HTERT RPE-1 (cell line): Measurements from ENCODE around the gene ADA.
"Not testable (repeated sequence)": the region's sequence is repeated elsewhere in the genome, so short reads cannot be mapped to it uniquely, and the experiment has no call there.

Experiments
- in situ Hi-C: fragments of 300-500 bp; cut with MboI; formaldehyde crosslinking; loops from 4 replicates; pipeline ENCODE4 v1.14.3; 2020; ENCODE audit warnings: low sequenced_read_pairs

ADA gene

DNA sequence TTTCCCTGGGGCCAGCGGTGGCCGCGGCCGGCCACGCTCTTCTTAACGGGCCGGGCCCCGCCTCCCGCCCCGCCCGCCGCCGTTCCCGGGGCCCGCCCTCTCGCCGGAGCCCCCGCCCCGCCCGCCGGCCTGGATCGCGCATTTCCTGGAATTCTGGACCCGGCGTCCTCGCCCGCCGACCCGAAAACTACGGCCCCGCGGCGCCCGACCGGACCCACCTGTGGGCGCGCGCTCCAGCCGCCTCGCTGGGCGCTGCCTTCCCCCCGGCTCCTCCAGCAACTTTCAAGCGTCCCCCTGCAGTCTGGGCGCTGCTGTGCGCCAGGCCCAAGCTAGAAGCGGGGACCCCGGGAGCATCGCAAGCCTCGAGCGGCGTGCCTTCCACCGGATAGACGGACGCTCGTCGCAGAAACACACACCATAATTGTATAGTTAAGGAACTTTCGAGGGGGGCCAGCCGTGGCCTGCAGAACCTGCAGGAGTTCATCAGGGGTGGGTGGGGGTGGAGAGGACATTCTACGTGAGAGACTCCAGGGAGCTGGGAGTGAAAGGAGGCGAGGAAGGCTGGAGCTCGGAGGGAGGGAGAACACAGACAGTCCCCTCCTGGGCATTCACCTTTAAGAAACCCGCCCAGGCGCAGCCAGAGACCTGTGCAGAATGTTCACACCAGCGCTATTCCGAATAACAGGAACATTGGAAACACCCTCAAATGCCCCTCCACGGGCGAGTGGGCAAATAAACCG is at the start of gene ADA:
ADA (minus strand) TSS at position 16 of the 740 bp plus-strand sequence. CDS start 92 bp downstream, outside the sequence.
- in situ Hi-C loops, result no loop called here

DNA sequence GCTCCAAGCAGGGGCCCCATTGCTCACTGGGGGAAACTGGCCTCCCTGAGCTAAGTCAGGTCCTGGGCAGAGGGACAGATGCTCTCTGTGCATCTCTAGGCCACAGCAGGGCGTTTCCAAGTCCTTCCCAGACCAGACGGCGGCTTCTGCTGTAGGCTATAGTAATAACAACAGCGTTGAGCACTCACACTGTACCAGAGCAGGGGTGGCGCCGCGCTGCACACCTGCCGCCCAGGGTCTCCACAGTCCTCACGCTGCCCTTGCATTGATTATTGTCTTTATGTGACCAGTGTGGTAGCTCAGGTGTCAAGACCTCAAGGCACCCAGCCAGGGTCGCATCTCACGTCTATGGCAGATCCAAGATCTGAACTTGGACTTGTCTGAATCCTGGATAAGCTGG is 48.8 kb upstream of the ADA start:
- in situ Hi-C loops, result no loop called here

DNA sequence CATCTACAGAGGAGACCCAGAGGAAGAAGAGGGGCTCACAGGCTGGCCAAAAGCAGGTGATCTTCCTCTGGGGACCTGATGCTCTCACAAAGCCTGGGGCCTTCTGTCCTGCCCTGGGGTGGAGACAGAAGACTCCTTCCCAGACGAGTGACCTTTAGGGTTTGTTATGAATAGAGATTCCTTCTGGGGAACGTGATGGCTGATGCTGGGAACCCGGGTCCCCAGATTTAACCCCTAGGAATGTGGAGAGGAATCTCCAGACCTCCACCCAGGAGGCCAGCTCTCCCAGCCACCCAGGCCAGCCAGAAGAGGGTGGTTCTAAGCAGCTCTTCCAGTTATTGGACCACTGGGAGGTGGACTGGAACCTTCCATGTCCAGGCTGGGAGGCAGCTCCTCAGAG is 46.9 kb upstream of the ADA start:
- in situ Hi-C loops, result no loop called here

DNA sequence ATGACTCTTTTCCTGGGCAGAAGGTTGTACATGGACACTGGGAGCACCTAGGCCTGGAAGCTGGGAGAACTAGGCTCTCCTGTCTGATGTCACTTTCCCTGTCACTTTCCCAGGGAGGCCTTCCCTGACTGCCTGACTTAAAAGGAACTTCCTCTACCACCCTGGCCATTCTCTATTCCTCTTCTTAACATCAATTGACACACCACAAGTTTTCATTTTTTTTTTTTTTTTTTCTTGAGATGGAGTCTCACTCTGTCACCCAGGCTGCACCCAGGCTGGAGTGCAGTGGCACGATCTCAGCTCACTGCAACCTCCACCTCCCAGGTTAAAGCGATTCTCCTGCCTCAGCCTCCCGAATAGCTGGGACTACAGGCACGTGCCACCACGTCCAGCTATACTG is 45.5 kb upstream of the ADA start:
- in situ Hi-C loops, result not testable (repeated sequence)

DNA sequence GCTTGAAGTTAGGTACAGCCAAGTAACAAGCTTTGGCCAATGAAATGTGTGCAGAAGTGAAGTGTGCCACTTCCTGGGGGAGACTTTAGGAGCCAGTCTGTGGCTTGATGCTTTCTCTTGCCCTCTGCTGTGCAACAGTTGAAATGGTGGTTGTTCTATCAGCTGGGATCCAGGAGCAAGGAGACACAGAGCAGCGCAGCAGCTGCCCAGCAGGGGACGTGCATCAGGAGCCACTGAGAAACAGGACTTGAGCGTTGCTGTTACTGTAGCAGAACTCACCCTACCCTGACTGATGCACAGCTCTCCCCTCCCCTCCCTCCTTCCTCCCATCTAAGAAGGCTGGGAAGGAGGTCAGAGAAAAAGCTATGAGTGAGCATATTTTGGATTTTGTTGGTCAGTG is 44.8 kb upstream of the ADA start:
- in situ Hi-C loops, result no loop called here

DNA sequence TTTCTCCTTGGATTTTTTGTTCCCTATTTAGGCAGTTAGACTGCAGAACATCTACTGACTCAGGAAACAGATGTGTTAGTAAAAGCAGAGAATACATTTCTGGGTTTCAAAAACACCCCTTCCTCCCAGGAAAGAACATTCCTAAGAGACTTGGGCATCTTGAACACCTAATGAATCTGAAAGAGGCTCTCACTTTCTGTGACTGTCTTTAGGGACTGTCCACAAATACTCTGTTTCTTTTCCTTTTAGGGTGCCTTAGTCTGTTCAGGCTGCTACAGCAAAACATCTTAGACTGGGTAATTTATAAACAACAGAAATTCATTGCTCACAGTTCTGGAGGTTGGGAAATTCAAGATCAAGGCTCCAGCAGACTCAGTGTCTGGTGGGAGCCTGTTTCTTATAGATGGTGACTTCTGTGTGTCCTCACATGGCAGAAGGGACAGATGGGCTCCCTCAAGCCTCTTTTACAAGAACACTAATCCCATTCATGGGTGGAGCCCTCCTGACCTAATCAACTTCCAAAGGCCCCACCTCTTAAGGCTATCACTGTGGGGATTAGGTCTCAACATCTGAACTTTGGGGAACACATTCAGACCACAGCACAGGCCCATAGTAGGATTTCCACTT is 44.3 kb upstream of the ADA start:
- in situ Hi-C loops, result no loop called here

DNA sequence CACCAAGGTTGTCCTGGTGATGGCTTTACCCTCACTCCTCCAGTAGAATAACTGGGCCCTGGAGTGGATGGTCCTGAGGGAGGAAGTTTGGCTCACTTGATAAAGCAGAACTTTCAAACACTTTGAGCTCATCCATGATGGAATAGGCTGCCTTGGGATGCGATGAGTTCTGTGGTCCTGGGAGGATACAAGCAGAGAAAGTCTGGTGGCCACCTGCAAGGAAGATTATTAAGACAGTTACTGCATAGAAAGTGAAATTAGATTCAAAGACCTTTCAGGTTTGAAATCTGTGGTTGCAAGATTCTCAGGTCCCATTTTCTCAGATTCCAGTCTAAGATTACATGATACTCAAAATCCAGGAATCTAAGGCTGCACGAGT is 43.8 kb upstream of the ADA start:
- in situ Hi-C loops, result no loop called here

DNA sequence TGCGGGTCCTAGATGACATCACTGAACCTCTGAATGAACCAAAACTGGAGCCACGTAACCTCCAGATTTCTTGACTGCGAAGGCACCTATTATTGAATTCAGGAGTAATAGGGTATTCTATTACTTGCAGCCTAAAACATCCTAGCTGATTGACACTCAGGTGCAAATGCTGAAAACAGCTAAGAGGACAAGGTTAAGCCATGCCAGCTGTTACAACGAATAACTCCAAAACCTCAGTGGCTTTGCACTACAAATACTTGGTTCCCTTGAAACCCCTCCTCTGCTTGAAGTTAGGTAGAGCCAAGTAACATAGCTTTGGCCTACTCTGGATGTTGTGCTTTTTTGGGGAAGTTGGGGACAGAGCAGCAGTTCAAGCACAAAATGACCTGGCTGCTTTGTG is 42.7 kb upstream of the ADA start:
- in situ Hi-C loops, result no loop called here

DNA sequence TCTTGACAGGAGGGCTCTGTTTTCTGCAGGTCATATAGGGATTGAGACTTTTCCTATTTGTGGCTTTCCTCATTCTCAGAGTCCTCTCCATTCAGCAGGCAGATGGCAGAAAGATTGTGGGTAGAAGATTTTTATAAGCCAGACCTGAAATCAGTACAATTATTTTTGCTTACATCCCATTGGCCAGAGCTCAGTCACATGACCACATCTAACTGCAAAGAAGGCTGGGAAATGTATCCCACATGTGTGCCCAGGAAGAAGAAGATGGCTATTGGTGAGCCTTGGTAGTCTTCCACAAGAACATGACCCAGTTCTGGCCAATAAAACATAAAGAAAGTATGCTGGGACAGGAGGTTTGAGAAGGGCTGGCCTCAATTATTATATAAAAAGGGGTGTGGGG is 42.1 kb upstream of the ADA start:
- in situ Hi-C loops, result no loop called here

DNA sequence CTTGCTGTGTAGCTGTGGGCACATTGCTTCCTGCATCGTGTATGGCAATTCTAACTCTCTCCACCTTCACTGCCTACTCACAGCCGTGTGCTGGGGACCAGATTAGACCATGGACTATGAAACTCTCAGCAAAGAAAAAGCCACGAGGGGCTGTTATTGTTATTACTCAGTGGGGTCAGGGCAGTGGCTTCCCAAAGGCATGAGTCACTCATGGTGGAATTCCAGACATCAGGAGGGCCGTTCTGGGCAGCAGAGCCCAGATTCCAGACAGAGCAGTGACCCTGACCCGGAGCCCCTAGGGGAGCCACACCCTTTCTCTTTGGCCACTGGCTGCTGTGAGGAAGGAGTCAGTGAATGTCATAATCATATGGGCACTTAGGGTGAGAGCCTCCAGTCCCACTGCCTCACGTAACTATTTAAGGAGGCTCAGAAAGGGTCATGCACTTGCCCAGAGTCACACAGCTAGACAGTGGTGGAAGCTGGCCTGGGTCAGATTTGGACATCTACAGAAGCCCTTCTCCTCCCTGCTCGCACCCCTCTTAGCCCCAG is 41.5 kb upstream of the ADA start:
- in situ Hi-C loops, result no loop called here

DNA sequence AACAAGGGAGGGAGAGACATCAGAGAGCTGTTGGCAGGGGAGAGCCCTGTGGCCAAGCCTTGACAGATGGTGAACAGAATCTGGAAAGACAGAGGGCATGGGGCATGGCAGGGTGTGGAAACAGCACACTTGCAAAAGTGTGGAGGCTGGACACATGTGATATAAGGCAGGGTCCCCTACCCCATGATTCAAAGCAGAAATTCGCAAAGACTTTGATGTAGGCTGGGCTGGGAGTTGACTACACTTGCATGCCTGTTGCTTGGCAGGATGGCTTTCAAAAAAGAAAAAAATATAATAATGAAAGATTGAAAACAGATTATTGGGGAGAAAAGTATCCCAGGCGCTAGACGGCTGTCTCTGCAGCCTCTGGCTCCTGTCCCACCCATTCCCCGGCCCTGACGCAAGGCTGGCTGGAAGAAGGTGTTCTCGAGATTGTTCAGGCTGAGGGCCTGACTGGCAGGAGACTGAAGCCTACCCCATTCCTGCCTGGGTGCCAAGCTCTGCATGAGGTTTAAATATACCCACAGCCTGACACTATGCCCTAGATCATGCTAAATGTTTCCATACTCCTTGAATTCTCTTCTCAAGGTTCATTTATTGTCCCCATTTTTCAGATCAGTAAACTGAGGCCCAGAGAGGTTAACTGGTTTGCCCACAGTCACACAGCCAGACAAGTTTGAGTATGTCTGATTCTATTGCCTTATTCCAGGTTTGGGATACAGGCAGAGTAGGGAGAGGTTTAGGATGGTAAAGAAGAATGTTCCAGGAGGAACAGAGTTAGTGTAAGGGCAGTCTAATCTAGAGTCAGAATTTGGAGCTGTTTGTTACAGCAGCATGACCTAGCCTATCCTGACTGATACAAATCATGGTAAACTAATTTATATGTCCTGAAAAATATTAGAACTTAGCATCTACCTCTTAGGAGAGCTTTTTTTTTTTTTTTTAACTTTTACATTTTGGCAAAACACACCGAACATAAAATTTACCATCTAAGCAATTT is 40.2 kb upstream of the ADA start:
- in situ Hi-C loops, result no loop called here

DNA sequence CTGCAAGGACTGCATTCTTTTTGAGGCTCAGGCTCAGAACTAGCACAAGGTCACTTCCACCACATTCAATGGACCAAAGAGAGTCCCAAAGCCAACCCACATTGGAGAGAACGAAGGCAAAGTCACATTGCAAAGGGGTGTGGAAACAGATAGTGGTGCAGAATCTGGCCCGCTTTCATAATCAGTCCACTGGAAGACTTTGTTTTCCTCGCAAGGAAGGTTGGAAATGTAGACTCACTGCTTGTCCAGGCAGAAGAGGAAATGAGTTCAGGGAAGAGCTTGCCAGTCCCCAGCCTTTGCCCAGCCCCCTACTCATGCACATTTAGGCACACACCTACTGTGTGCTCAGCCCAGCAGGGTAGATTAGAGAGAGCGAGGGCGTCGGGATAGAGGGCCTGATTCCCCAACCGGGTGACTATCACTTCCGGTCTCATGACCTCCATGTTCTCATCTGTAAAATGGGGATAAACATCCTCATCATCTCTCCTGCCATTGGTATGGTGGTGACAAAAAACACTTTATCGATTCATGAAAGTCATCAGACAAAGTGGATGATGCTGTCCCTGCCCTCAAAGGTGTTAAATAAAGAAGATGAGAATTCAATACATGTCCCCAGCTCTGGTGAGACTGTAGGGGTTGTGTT is 39.4 kb upstream of the ADA start:
- in situ Hi-C loops, result no loop called here

DNA sequence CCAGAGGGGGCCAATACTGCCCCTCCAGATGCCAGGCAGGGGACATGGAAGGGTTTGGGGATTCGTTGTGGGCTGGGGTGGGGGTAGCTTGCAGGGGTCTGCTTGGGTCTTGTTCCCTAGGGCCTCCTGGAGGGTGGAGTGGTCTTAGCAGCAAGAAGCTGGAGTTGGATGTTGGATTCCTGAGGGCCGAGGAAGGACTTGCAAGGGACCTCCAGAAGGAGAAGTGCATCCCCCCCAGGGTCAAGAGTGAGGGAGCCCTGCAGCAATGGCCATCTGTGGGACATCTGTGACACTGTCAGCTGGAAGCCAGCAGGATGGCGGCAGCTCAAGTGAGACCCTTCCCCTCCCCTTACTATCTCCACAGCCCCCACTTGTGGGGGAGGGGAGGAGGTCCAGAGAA is 38.3 kb upstream of the ADA start:
- in situ Hi-C loops, result no loop called here

DNA sequence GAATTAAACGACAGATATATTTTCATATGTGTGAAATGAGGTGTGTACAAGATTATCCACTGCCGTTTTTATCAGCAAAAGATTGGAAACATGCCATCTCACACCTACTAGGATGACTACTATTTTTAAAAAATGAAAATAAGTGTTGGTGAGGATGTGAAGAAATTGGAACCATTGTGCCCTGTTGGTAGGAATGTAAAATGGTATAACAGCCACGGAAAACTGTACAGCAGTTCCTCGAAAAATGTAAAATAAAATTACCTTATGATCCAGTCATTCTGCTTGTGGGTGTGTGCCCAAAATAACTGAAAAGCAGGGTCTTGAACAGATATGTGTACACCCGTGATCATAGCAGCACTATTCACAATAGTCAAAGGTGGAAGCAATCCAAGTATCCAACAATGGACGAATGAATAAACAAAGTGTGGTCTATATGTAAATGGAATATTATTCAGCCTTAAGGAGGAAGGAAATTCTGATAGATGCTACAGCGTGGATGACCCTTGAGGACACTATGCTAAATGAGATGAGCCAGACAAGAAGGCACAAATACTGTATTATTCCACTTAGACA is 36.6 kb upstream of the ADA start:
- in situ Hi-C loops, result no loop called here

DNA sequence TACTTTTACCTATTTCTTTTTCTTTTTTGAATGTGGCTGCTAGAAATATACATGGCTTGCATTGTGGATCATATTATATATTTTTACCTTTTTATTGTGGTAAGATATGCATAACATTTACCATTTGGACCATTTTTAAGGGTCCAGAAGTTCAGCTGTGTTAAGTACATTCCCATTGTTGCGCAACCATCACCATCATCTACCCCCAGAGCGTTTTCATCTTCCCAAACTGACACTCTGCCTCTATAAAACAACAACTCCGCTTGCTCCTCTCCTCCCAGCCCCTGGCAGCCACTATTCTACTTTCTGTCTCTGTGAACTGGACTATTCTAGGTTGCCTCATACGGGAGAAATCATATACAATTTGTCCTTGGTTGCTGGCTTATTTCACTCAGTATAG is 35.4 kb upstream of the ADA start:
- in situ Hi-C loops, result no loop called here

DNA sequence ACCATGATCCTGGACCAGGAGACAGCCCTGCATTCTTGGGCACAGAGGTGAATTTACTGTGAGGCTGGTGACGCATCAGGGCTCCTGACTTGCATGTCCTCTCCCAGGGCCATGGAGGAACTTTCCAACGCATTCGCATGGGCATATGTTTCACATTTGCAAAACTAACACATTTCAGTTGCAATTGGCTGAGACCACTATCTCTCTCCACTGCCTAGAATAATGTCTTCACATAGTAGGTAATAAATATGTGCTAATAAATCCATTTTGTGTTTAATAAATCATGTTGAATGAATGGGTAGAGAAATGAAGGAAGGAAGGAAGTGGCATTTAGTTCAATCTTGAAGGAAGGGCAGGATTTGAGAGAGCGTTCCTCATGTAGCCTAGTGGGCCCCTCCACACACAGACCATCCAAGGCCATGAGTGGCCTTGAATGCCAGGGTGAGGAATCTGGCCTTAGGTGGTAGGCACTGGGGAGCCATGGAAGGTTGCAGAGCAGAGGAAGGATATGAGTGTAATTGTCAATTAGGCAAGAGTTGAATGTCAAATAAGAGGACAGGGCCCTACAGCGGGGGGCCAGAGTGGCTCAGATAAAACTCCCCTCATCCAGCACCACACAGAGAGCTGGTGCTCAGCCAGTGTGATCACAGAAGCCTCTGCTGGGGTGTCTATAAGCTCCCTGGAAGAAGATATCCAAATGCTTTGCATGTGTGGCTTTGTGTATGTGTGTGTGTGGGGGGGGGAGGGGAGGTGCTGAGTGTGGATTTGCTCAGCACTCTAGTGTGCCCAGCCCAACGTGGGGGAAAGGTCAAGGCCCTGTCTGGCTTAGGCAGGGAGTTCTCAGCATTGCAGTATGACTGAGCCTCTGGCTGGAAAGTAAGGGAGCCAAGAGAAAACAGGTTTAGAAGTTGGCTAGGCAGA is 32.8 kb upstream of the ADA start:
- in situ Hi-C loops, result no loop called here

DNA sequence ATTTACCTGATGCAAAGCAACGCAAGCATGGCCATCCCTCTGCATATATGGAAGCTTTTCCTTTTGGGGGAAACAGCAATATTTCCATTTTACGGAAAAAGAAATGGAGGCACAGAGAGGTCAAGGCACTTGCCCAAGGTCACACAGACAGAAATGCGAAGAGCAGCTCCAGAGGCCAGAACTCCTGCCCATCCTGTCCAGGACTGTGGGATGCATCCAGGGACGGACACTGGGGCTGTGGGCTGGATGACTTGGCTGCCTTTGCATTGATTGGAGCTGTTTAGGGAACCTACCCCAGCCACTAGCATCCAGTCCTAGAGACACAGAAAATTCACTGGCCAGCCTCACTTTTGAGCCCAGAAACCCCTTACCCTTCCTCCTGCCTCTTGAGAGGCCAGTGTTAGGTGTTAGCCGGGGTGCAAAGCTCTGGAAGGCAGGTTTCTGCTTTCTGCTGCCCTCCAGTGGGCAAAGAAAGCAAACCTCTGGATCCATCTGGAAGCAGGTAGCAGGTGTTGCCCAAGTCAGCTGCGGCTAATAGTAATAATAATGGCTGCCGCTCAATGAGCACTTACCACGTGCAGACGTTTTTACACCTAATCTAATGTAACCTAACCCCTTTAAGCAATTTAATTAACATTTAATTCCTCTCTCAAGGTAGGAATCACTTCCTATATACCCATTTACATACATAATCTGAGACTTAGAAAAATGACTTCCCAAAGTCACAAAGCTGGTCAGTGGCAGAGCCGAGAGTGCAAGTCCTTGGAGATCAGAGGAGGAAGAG is 32.0 kb upstream of the ADA start:
- in situ Hi-C loops, result no loop called here

DNA sequence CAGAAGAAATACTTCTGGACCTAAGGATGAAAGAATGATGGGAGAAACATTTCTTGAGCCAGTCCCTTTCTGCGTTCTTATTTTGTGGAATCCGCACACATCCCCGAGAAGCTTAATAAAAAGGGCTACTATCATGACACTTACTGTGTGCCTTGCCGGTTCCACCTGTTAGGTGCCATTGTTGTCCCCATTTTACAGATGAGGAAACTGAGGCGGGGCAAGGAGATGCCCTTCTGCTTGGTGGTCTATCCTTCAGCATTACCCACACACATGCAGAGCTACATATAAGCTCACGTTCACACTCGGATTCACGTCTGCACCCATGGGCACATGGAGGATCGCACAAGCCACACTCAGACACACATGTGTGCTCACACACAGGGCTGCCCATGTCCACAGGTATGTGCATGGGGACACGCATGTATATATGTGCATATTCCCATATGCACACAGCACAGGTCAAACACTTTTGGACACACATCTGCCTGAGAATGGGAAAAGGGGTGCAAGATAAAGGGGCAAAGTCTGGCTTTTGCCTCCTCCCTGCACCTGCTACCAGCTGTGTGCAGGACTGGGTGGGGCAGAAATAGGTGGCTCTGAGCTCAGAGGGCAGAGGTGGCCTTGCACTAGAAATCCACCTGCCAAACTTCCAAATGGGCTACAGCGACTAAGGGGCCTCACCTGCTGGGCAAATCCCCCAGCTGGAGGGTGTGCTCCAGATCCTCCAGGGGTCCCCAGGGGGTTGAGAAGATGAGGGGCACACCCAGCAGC is 30.5 kb upstream of the ADA start:
- in situ Hi-C loops, result no loop called here
